HG02763 (cell line): ENCODE measurements around the gene BMP5.

Experiments
- ATAC-seq: cut with Tn5 transposase; IDR thresholded peaks from one replicate; pipeline ENCODE4 v1.9.1; 2021; ENCODE audit warnings: mild to moderate bottlenecking, moderate library complexity; ENCODE audit not compliant: unreplicated experiment

BMP5 gene

DNA sequence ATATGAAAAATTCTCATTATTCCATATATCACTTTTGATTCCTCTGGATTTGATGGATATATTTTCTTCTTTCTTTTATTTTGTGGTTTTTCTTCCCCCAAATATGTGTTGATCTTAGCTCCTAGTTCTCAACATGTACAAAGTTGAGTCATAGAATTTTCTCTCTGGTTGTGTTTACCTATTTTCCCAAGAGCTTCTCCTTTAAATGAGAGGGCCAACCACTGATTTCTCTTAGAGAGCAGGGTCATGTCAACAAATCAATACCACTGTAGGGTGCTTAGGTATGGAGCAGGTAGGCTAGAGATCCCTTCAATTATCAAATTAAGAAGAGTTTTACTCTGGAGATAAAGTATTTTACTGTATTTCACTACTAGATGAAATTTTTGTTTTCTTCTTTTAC lies 145.7 kb downstream of the BMP5 start:
- no peak for ATAC-seq

DNA sequence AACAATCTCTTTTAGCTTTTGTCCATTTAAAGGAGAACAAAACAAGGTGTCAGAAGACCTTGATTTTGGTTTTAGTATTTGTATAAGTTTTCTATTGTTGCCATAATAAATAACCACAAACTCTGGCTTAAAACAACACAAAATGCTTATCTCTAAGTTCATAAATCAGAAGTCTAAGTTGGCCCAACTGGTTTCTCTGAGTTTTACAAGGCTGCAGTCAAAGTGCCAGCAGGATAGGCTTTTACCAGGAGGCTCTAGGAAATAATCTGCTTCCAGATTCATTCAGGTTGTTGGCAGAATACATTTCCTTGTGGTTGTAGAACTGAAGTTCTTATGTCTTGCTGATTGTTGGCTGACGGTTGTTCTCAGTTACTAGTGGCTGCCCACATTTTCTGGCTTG lies 149.2 kb downstream of the BMP5 start:
- no peak for ATAC-seq

DNA sequence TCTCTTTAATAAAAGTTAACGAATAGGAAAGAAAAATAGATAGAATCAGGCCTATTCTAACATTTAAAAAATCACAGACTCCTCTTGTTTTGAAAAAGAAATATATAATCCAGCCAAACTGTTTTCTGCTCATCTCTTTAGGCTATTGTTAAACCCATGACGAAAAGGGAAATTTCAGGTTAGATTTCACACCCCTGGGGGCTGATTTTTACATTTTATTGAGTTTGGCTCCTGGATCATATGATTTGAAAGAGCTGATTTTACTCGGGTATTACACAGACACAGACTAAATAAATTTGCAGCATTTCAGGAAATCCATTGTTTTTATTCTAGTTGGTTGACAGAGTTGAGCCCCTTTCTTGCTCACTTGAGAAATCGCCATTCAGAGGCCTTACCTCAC lies 160.6 kb downstream of the BMP5 start:
- ATAC-seq = no peak

DNA sequence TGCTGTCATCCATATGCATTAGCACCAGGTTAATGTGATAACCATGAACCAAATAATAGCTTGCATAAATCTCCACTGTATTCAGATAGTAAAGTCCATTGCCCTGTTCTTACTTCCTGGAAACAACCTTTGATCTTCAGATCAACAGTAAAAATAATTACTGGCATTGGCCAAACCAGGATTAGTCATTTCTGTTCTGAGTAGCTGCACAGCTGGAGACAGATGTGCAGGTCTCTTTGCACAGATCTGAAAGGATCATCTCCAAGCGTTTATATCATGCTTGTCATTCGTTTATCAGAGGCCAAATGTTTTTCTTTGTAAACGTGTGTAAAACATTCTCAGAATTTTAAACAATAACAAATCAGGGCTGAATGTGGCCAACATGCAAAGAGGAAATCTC lies 162.0 kb downstream of the BMP5 start:
- ATAC-seq = no peak

DNA sequence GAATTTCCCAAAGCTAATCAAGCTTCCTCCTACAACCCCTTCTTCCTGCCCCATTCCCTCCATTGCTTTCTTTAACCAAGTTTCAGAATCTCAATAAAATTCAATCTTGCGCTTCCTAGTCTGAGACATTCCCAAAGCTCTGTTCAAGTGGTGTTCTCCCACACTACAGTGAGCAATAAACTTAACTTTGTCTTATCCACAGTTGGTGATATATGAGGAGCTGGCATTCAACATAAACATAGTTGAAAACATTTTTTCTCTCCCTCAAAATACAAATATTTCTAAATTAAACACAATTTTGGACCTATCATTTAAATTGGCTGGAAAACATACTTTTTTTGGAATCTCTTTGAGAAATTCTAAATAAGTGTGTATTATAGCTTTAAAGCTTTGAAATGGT lies 166.7 kb downstream of the BMP5 start:
- ATAC-seq = no peak

DNA sequence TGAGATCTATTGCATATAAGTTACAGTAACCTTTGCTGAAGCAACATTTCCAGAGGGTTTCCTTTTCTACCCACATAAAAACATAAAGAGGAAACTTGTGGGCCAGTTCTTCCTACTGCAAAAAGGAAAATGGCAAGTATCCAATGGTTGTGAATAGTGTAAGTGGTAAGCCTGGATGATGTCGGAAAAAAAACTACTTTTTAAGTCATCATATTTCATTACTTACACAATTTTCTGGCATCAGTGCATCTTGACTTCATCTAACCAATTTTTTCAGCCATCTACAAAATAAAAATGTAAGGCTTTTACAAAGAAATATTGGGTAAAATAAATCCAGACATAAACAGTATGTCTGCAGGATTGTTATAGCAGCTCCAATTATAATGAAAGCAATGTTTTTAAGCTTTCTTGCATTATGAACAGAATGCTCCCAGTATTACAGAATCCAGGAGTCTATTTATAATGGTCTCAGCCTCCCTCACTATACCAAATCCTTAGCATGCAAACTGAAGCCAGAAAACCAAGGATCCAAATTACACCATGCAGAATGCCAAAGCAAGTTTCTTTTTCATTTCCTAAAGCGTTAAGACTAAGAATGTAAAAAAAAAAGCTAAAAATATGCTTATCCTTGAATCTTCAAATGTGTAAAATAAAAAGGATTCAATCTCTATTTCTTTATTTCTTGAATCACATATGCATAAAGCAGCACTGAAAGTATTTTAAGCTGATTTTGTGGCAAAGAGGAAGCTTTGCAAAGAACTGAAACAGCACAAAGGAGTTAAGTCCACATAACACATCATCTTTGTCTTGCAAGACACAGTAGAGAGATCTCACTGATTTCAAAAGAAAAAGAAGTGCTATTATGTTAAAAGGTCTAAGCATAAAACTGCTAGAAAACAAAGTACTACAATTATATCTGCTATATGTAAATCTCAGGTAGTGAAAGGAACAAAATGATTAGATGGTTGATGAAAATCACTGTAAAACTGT lies 169.6 kb downstream of the BMP5 start:
- no peak for ATAC-seq

DNA sequence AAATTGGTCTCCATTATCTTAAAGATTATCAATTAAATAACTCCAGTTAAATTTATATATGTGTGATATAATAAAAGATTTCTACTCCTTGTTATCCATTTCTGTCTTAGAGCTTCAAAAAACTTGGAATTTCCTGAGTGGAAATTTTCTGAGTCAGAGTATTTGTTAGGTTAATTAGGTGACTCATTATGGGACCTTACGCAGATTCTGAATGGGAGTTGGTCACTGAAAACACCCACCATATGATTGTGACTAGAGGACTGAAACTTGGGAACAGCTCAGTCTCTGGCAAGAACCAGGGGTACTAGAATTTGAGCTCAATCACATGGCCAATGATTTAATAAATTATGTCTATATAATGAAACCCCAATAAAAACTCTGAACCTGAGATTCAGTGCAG lies 171.0 kb downstream of the BMP5 start:
- ATAC-seq = no peak
